Sciatic nerve (tissue), 2 donors: ENCODE data around the gene CA9. TPM values are rescaled to one million over a fixed set of nuclear protein-coding genes. Genes with fewer than 3 reads are reported as not detected.

Experiments
- ATAC-seq: fragments of 200-7000 bp; cut with Tn5 transposase; one replicate; pipeline ENCODE4 v1.9.1; 2020; ENCODE audit warnings: mild to moderate bottlenecking, moderate library complexity
- DNase-seq: peaks from one replicate; pipeline ENCODE4 v3.0.0-alpha.2; 2020; ENCODE audit warnings: low spot score
- intact Hi-C: fragments of 100-400 bp; cut with DNase I; formaldehyde crosslinking; loops from one replicate; pipeline ENCODE4 v1.14.2; 2022
- total RNA-seq: library from RNA; stranded (reverse); fragmentation: NEBNext Ultra II Directional; extraction: Animal tissue kit (Norgen Biotek cat#: 25700); gene quantifications from one replicate; pipeline ENCODE4 v1.2.1, GENCODE V29; 2021
- donor health status: DM: no; HTN: no; CAD: no.
- donor health status: DM: no; HTN: no; CAD: no.

CA9 gene
- total RNA-seq, 1 donor from 2014 or later: not detected

DNA sequence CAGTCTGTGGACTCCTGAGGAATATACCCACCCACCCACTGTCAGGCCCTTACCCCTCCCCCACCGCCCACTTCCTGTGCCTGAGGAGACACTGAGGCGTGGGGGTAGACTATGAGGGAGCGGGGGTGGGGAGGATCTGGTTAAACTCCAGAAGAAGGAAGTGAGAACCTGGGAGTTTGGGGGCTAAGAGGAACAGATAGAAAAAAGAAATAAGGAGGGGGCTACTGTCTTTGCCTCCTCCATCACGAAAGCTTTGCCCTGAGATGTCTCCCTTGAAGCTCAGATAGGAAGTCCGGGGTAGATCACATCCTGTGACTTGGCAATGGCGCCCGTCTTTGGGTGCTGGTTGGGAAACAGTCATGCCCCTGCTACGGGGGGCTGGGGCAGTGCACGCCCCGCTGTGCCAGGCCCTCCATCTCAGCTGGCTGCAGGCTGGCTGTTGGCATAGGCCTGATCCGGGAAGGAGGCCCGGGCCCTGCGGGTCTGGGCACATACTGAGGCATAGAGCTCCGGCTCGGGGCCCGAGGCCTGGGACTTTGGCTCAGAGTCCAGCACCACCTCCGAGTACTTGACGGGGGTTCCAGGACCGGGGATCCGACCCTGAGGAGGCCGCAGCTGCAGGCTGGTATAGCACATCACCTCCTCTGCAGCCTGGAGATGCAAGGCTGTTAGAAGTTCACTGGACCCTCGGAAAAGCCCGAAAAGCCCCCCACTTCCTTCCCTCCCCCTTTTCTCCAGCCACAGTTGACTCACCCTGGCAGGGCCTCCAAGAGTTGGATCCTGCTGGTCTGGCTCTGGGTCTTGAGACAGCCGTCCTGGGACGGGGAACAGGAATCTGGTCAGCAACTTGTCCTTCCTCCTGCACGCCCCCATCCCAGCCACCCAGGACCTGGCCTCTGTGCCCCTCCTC lies 24.0 kb upstream of the CA9 start:
- ATAC-seq: no peak
- intact Hi-C loops: no loop called here

DNA sequence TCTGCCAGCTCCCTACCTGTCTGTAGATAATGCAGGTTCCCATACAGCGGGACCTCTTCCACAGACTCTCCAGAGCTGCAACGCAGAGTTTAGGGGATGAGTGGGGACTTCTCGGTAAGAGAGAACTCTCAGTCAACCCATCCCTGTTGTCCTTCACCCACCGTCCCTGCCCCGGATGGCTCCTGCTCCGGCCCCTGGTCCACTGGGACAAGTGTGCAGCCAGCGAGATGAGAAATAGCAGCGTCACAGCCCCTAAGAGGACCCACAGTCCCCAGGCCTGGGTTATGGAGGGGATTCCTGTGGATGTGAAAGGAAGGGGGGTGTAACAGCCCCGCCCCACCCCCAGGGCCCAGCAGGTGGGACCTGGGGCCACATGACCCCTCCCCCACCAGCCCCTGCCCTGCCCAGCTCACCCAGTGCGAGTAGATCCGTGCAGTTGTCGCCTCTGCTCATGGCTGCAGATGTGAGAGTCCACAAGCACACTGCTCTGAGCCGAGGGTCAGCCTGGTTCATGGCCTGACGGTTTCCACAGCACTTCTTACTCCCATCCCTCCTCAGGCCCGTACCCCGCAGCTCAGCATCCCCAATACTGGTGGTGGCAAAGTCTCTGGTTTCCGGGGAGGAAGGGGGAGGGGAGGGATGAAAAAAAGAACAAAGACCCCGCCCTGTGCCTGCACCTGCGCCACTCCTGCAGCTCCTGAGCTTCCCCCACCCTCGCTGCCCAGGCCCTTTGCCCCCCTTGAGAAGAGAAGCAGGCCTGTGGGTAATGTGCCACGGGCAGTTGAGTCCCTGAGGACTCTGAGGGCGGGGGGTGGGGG lies 23.2 kb upstream of the CA9 start, which contains the start of gene SIT1:
TSS of gene SIT1 (minus strand) at position 591 of the 818 bp plus-strand sequence. CDS start at position 513, 78 bp downstream.
- ATAC-seq (no peak), DNase-seq (peak; percentile 54)
- intact Hi-C loops: no loop called here

More for the DNA sequence above, 24.0 kb upstream of the CA9 start:
- DNase-seq: peak; percentile 65

DNA sequence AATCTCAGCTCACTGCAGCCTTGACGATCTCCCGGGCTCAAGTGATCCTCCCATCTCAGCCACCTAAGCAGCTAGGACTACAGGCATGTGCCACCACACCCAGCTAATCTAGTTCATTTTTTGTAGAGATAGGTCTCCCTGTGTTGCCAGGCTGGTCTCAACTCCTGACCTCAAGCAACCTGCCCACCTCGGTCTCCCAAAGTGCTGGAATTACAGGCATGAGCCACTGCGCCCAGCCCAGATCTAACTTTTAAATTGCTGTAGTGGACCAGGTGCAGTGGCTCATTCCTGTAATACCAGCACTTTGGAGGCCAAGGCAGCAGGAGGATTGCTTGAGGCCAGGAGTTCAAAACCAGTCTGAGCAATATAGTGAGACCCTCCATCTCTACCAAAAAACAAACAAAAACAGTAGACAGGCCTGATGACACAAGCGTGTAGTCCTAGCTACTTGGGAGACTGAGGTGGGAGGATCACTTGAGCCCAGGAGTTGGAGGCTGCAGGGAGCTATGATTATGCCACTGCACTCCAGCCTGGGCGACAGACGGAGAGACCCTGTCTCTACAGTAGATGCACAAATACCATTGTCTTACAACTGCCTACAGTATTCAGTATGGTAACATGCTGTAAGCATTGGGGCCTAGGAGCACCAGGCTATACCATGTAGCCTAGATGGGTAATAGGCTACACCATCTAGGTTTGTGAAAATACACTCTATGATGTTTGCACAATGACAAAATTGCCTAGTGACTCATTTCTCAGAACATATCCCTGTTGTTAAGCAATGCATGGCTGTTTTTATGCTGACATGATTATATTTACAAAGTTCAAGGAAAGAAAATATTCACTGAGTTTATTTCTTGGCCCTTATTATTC lies 21.5 kb upstream of the CA9 start:
- ATAC-seq (no peak), DNase-seq (peak; percentile 28)
- intact Hi-C loops: no loop called here

DNA sequence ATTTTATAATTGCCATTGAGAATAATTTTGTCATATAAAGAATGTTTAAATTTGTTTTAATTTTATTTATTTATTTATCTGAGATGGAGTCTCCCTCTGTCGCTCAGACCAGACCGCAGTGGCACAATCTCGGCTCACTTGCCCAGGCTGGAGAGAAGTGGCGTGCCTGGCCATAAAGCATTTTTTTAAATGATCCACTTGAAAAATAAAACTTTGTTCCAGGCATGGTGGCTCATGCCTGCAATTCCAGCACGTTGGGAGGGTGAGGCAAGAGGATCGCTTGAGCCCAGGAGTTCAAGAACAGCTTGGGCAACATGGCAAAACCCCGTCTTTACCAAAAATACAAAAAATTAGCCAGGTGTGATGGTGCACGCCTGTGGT lies 20.9 kb upstream of the CA9 start:
- ATAC-seq (no peak), DNase-seq (peak; percentile 38)
- intact Hi-C loops: no loop called here

DNA sequence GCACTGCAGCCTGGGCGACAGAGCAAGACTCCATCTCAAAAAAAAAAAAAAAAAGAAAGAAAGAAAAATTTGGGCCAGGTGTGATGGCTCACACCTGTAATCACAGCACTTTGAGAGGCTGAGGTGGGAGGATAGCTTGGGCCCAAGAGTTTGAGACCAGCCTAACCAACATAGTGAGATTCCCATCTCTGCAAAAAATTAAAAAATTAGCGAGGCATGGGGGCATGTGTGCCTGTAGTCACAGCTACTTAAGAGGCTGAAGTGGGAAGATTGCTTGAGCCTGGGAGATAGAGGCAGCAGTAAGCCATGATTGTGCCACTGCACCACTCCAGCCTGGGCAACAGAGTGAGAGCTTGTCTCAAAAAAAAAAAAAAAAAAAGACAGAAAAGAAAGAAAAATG lies 20.1 kb upstream of the CA9 start:
- no peak for ATAC-seq
- intact Hi-C loops: no loop called here

DNA sequence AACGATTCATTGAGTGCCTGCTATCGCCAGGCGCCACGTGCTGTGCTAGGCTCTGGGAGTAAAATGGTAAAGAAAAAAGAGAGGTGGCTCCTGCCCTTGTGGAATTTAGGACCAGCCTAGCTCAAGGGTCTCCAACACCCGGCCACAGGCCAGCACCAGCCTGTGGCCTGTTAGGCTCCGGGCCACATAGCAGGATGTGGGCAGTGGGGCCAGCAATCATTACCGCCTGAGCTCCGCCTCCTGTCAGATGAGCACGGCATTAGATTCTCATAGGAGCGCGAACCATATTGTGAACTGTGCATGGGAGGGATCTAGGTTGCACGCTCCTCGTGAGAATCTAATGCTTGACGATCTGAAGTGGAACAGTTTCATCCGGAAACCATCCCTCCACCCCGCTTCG lies 17.4 kb upstream of the CA9 start:
- no peak for ATAC-seq
- DNase-seq: no peak
- intact Hi-C loops: no loop called here

More for the DNA sequence above, 20.1 kb upstream of the CA9 start:
- DNase-seq: peak; percentile 12

DNA sequence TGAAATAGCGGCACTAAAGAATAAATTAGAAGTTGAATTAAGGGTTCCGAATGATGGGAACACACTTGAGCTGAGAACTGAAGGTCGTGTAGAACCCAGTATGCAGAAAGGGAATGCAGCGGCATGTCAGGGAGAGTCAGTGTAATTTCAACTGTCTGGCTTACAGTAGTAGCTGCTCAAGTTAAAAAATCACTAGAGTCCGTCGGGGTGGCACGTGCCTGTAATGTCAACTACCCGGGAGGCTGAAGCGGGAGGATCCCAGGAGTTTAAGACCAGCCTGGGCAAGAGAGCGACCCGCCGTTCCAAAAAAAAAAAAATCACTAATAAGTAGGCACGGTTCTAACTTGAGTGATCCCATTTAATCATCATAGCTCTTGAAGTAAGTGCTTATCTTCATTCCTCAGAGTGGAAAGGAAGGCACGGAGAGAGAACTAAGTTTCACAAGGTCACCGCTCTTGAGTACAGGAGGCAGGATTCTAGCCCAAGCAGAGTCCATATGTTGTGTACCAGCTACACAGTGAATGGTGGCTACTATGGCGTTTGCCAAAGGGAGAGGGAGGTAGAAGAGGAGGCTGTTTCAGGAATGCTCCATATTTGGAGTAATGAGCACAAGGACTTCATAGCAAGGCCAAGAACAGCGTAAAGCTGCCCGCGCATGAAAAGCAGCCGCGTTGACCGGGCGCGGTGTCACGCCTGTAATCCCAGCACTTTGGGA lies 16.7 kb upstream of the CA9 start:
- ATAC-seq: peak; percentile 45
- no peak for DNase-seq

DNA sequence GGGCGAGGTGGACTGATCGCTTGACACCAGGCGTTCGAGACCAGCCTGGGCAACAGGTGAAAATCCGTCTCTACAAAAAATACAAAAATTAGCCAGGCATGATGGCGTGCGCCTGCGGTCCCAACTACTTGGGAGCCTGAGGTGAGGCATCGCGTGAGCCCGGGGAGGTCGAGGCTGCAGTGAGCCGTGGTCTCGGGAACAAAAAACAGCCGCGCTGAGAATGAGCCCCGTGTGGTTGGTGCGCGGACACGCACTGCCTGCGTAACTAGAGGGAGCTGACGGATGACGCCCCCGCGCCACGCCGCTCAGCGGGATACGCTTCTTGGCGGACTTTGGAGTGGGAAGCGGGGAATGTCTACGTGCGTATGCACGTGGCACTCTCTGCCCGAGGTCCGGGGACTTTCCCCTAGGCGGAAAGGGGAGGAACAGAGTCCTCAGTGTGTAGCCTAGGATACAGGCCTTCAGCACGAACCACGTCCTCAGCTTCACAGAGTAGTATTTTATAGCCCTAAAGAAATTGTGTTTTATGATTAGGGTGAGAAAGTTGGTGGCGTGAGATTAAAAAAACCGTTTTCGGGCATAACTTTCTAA lies 16.1 kb upstream of the CA9 start, which contains the start of gene RMRP:
TSS of gene RMRP (minus strand) at position 474 of the 591 bp plus-strand sequence.
- ATAC-seq (peak; percentile 98), DNase-seq (peak; percentile 98)
- intact Hi-C loops: no loop called here

More for the DNA sequence above, 16.7 kb upstream of the CA9 start:
- intact Hi-C loops: no loop called here

DNA sequence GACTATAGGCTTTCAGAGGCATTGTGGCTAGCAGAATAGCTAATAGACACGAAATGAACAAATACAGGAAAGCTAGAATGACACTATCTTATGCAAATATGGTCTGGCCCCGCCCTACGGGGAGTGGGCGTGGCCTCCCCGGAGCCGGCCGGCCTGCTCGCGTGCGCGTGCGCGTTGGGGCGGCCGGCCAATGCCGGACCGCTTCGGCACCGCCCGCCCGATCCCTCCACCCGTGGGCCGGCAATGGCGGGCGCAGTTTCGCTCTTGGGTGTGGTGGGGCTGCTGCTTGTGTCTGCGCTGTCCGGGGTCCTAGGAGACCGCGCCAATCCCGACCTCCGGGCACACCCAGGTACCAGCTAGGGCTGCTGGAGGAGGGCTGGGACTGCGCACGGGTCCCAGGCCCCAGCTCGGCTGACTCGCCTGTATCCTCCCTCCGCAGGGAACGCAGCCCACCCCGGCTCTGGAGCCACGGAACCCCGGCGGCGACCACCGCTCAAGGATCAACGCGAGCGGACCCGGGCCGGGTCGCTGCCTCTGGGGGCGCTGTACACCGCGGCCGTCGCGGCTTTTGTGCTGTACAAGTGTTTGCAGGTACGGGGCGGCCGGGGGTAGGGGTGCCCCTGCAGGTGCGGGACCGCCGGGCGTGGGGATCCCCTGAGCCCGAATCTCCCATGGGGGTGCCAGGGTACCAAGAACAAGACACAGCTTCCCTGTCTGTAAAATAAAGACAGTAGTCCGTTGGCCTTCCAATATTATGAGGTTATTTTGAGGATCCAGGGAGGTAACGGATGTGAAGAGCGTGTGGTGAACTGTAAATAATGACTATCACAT lies 15.4 kb upstream of the CA9 start, which contains the start of gene CCDC107:
TSS of gene CCDC107 (plus strand) at position 156 of the 831 bp plus-strand sequence. CDS start at position 244, 88 bp downstream.
- peak; percentile 86 for ATAC-seq
- DNase-seq: peak; percentile 91
- intact Hi-C loops: no loop called here

DNA sequence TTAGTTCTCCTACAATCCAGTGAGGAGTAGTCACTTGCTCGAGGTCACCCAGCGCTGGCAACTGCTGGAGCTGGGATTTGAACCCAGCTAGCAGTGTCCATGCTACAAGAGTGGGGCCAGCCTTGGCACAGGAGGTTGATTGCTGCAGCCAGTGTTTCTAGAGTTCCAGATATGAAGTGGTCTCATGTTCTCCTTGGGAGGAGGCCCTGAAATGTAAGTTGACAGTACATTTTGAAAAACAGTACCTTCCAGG lies 14.8 kb upstream of the CA9 start:
- ATAC-seq (no peak), DNase-seq (peak; percentile 75)
- intact Hi-C loops: no loop called here

DNA sequence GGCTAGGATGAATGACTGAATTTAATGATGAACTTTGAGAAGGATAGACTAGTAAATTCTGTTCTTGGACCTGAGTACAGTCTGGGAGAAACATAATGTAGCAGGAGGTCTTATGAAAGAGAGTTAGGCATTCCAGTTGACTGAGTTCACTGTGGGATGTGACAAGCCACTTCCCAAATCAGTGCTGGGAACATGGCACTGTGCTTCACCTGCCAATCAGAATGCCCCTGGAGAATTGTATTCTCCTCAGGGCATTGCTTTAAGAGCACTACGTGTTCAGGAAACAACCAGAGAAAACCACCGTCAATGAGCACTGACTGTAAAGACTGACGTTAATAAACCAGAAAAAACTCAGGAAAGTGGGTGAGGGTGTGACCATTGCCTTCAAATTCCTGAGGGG lies 14.4 kb upstream of the CA9 start:
- ATAC-seq: no peak
- DNase-seq: no peak
- intact Hi-C loops: no loop called here

DNA sequence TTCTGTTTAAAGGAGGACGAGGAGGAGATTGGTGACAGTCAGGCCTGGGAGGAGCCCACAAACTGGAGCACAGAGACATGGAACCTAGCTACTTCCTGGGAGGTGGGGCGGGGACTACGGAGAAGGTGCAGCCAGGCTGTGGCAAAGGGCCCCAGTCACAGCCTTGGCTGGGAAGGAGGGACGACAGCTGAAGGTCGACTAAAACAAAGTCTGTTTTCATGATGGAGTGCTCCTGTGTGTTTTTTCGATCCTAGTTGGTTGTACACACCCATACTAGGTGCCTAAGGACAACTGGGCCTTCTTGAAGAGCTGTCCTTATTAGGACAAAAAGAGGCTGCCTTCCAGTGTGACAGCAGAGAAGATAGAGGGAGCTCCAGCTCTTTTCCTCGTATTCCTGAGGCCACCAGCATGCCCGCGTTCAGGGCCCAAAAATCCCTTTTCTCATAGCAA lies 12.7 kb upstream of the CA9 start:
- ATAC-seq (no peak), DNase-seq (no peak)
- intact Hi-C loops: no loop called here

DNA sequence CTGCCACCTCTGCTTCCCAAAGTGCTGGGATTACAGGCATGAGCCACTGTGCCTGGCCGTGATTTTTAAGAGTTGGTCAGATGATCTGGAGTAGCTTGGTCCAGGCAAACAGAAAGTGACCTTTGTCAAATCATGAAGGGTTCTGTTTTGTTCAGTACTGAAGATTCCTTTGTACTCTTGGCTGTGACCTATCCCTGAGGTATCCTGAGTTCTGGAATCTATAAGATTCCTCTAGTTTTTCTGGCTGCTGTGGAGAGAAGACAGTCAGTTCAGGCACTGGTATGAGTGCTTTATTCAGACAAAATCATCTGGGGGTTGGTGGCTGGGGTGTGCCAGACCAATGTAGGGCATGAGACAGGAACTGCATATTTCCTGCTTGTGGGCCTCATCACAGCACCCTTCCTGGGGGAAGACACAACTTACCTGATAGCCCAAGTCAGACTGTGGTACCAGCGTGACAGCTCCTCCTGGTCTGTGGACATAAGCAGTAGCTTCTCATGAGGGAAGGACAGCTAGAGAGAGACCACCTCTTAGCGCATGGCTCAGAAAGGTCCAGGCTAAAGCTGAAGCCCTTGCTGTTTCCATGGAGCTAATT lies 11.9 kb upstream of the CA9 start:
- ATAC-seq (no peak), DNase-seq (no peak)
- intact Hi-C loops: no loop called here

DNA sequence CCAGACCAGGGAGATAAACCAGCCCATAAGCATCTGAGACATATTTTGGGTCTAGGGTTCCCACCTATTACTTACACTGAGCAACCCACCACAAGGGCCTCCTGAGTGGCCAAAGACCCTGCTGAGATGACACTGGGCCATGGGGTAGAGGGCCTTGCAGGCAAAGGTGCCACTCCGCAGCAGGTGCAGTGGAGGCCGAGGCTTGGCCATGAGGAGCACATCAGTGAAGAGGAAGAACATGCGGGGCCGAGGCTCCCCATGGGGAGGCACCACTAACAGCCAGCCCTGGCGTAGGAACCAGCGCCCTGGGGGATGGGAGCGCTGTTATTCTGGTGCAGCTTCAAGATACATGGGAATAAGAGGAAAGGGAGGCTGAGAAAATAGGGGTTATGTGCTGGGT lies 11.3 kb upstream of the CA9 start:
- intact Hi-C loops: no loop called here
- DNase-seq: no peak

DNA sequence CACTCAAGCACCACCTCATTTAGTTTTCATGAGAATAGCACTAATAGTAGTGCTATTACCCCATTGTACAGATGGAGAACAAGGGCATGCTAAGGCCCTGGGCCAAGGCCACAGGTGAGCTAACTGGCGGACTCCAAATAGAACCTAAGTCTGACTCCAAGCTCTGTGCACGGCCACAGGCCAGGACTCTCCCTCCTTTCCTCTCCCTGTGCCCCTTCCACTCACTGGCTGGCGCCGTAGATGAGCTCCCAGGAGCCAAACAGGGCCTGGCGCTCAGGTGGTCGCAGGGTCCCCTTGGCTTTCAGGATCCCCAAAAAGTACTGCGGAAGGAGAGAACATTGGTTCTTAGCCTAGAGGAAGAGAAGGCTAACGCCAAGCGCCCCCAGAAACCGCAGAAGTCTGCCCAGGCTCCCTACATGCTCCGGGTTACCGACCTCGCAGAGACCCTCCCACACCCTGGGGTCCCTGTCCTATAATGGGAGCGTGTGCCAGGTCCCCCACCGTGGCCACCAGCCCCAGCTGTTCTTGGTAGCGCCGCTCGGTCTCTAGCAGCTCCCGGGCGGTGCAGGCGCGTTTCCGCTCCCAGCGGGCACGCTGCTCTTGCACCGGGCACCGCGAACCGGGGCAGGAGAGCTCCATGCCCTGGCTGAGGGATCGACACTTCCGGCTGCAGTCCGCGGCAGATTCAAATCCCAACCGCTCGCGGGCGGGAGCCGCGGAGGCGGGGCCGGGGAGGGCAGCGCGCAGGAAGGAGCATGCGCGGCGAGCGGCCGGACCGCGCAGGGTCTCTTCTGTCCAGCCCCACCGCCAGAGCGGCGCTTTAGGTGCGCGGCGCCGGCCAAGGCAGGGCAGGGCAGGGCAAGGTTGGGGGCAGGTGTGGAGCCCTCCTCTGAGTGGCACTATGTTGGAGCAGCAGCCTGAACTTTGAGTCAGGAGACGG lies 8.9 kb upstream of the CA9 start, which contains the start of gene ARHGEF39:
TSS of gene ARHGEF39 (minus strand) at position 665 of the 940 bp plus-strand sequence. CDS start at position 639, 26 bp downstream.
- DNase-seq: peak; percentile 86
- intact Hi-C loops: no loop called here

More for the DNA sequence above, 11.3 kb upstream of the CA9 start:
- no peak for ATAC-seq

DNA sequence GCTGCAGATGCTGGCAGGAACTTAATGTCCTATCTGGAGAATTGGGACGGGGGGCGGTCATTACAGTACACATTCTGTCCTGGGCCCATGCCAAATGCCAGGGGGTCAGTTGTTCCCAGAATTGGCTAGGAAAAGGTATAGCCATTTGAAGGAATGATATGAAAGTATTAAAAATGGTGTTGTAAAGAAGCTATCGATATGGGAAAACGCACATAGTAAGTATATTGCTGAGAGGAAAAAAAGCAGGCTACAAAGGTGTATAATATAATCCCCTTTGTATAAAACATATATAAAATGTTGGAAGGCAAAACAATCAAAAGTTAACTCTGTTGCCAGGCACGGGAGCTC lies 8.3 kb upstream of the CA9 start:
- DNase-seq (no peak), ATAC-seq (no peak)
- intact Hi-C loops: no loop called here

More for the DNA sequence above, 8.9 kb upstream of the CA9 start, which contains the start of gene ARHGEF39:
- ATAC-seq: peak; percentile 85
